Panc1 (cell line): ENCODE measurements around the gene ZZZ3. TPM values are rescaled to one million over a fixed set of nuclear protein-coding genes. Genes with fewer than 3 reads are reported as not detected.

ENCODE experiments used
- ATAC-seq: fragments of 200-7000 bp; cut with Tn5 transposase; 2 replicates; pipeline ENCODE4 v1.9.1; 2020; ENCODE audit warnings: mild to moderate bottlenecking, moderate library complexity
- BruUV-seq: library from RNA; stranded (reverse); fragments of 400-500 nt; replicated peaks from 2 replicates; lab custom pipeline; 2021; lab: Mats Ljungman, UMichigan
- CTCF ChIA-PET: fragments of 300-600 bp; sonication (Branson Sonifier 250); formaldehyde crosslinking; loops from one replicate; lab custom pipeline; 2022; ENCODE audit warnings: antibody characterized with exemption; lab: Charles Lee
- POLR2A ChIA-PET: fragments of 300-600 bp; sonication (Branson Sonifier 250); formaldehyde crosslinking; loops from one replicate; lab custom pipeline; 2022; ENCODE audit warnings: antibody characterized with exemption; lab: Charles Lee
- DNase-seq: peaks from one replicate; pipeline ENCODE4 v3.0.0-alpha.2; 2010; ENCODE audit warnings: low read depth, low spot score
- H3K27ac ChIP-seq: 2 replicates; pipeline ENCODE4 v1.5.1; 2011; ENCODE audit warnings: mild to moderate bottlenecking, low read length, inconsistent platforms
- H3K27me3 ChIP-seq: fragments of 200-500 bp; sonication (Bioruptor generic); 2 replicates; pipeline ENCODE4 v1.6.0; 2014; ENCODE audit warnings: low read length, inconsistent platforms; ENCODE audit not compliant: control insufficient read depth, insufficient read depth
- H3K36me3 ChIP-seq: fragments of 200-500 bp; sonication (Bioruptor generic); 2 replicates; pipeline ENCODE4 v1.5.1; 2014; ENCODE audit warnings: inconsistent platforms, mild to moderate bottlenecking, low read length, moderate library complexity; ENCODE audit not compliant: control insufficient read depth, insufficient read depth
- H3K4me1 ChIP-seq: 2 replicates; pipeline ENCODE4 v1.5.1; 2011; ENCODE audit warnings: inconsistent platforms, mild to moderate bottlenecking, low read length, moderate library complexity; ENCODE audit not compliant: control insufficient read depth, insufficient read depth
- H3K4me3 ChIP-seq, 2 experiments: 2 replicates each; pipeline ENCODE4 v1.5.1; 2011 to 2012; ENCODE audit warnings: low read depth in 2 of 2, low read length in 2 of 2, mild to moderate bottlenecking in 2 of 2, inconsistent platforms in 1 of 2, moderate library complexity in 1 of 2
- H3K9me3 ChIP-seq: fragments of 200-500 bp; sonication (Bioruptor generic); 2 replicates; pipeline ENCODE4 v1.5.1; 2014; ENCODE audit warnings: low read depth, mild to moderate bottlenecking, inconsistent platforms, low read length, moderate library complexity; ENCODE audit not compliant: control insufficient read depth, insufficient read depth
- CTCF ChIP-seq: fragments of 450-650 bp; IDR thresholded peaks from 2 replicates; pipeline ENCODE4 v1.5.1; 2017; ENCODE audit warnings: mild to moderate bottlenecking
- POLR2AphosphoS5 ChIP-seq: IDR thresholded peaks from 2 replicates; pipeline ENCODE4 v1.6.1; 2012; ENCODE audit warnings: mild to moderate bottlenecking, low read depth, low read length, moderate library complexity
- SIN3A ChIP-seq: IDR thresholded peaks from 2 replicates; pipeline ENCODE4 v1.6.1; 2012; ENCODE audit warnings: low read depth, mild to moderate bottlenecking, low read length, moderate library complexity, borderline replicate concordance; ENCODE audit not compliant: insufficient read depth
- TCF7L2 ChIP-seq: IDR thresholded peaks from 2 replicates; pipeline ENCODE4 v1.6.1; 2011; ENCODE audit warnings: mild to moderate bottlenecking, low read depth, low read length, inconsistent platforms
- in situ Hi-C: cut with HindIII; loops from 2 replicates; pipeline ENCODE4 v1.10.0; 2016; ENCODE audit warnings: low sequenced_read_pairs, low pct_unique_long_range_greater_than_20kb
- intact Hi-C: fragments of 100-400 bp; cut with micrococcal nuclease; formaldehyde crosslinking; loops from one replicate; pipeline ENCODE4 v1.10.0; 2022; ENCODE audit not compliant: unreplicated experiment
- total RNA-seq: library from RNA; stranded (reverse); gene quantifications from one replicate; pipeline ENCODE4 v1.2.1, GENCODE V29; 2021; ENCODE audit not compliant: unreplicated experiment
- TF ChIP-seq, protein P1 (sequence below), 2 experiments: IDR thresholded peaks; 2 replicates each; pipeline ENCODE4 v1.6.1; 2011 to 2012; ENCODE audit warnings: low read depth in 2 of 2, control low read depth in 1 of 2, low read length in 1 of 2, mild to moderate bottlenecking in 1 of 2, moderate library complexity in 1 of 2; ENCODE audit not compliant: insufficient read depth in 1 of 2

The ZZZ3 gene
- total RNA-seq, 1 experiment from 2014 or later, result 52.6 TPM

DNA sequence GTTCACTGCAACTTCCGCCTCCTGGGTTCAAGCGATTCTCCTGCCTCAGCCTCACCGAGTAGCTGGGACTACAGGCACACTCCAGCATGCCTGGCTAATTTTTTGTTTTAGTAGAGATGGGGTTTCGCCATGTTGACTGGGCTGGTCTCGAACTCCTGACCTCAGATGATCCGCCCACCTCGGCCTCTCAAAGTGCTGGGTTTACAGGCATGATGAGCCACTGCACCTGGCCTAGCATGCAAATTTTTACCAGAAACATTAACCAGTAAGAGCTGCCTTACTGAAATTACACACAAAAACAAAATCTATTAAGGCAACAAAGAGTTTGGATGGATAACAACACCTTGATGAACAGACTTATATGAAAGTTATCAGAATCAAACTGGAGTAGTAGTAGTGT is 12.1 kb downstream of the ZZZ3 start:
- Histone ChIP-seq H3K27ac (no peak overlapping the region), H3K36me3 (no peaks in the 10 kb centered on the region; the same call in 1 of the 2 replicates), H3K9me3 (no peaks in the 10 kb centered on the region), H3K4me1 (peaks cover 30% of the 10 kb centered on the region), H3K4me3 (no peak overlapping the region), H3K27me3 (no peaks in the 10 kb centered on the region)
- DNase-seq (no peak), ATAC-seq (no peak)
- in situ Hi-C loops, result no loop called here
- TF ChIP-seq CTCF (no peak), POLR2AphosphoS5 (no peak), TCF7L2 (no peak), SIN3A (no peak)
- TF ChIP-seq, protein P1, sequence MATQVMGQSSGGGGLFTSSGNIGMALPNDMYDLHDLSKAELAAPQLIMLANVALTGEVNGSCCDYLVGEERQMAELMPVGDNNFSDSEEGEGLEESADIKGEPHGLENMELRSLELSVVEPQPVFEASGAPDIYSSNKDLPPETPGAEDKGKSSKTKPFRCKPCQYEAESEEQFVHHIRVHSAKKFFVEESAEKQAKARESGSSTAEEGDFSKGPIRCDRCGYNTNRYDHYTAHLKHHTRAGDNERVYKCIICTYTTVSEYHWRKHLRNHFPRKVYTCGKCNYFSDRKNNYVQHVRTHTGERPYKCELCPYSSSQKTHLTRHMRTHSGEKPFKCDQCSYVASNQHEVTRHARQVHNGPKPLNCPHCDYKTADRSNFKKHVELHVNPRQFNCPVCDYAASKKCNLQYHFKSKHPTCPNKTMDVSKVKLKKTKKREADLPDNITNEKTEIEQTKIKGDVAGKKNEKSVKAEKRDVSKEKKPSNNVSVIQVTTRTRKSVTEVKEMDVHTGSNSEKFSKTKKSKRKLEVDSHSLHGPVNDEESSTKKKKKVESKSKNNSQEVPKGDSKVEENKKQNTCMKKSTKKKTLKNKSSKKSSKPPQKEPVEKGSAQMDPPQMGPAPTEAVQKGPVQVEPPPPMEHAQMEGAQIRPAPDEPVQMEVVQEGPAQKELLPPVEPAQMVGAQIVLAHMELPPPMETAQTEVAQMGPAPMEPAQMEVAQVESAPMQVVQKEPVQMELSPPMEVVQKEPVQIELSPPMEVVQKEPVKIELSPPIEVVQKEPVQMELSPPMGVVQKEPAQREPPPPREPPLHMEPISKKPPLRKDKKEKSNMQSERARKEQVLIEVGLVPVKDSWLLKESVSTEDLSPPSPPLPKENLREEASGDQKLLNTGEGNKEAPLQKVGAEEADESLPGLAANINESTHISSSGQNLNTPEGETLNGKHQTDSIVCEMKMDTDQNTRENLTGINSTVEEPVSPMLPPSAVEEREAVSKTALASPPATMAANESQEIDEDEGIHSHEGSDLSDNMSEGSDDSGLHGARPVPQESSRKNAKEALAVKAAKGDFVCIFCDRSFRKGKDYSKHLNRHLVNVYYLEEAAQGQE (IDR thresholded peaks at IDR 0.05; ENCODE audit: insufficient read depth in 1 of 2, low read depth in 2 of 2, low read length in 1 of 2), result no peak
- ChIA-PET POLR2A (no interaction called here), CTCF (interaction anchor here (0.6 kb wide), 1 partner anchor 39 kb away, joined by 4 read pairs; no protein-coding TSS in a partner anchor)
- intact Hi-C loops, result no loop called here
- BruUV-seq, result no TSS peak

DNA sequence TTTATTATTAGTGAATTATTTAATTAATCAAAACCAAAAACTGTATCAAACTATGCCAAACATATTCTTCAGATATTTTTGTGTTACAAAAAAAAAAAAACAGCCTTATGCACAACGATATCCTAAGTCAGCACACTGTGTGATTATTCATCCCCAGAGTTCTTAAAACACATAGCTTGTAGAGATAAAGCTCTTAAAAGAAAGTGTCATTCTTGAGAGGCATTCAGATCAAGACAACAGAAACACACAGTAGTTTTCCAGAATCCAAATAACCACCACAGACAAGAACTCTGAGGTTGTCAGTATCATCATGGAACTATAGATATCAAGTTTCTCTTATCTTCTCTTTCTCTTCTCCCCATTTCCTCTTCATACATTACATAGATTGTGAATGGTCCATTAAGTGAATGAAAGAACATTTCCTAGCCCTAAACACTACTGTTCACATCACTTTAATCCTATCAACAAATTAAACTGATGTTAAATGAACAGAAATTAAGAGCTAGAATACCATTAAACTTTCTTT is 13.5 kb downstream of the ZZZ3 start:
- Histone ChIP-seq H3K4me1 (peaks cover 26% of the 10 kb centered on the region), H3K9me3 (no peaks in the 10 kb centered on the region), H3K4me3 (no peak overlapping the region), H3K27me3 (no peaks in the 10 kb centered on the region), H3K27ac (no peak overlapping the region), H3K36me3 (no peaks in the 10 kb centered on the region)
- no peak for DNase-seq
- ChIA-PET POLR2A (interaction anchor here (0.7 kb wide), 1 partner anchor 30 kb away, joined by 6 read pairs; no protein-coding TSS in a partner anchor), CTCF (interaction anchor here (0.7 kb wide), 1 partner anchor 231 kb away, joined by 6 read pairs; no protein-coding TSS in a partner anchor)
- in situ Hi-C loops (no loop called here), intact Hi-C loops (no loop called here)
- no peak for ATAC-seq
- BruUV-seq, result no TSS peak
- no peak for TF ChIP-seq POLR2AphosphoS5
- TF ChIP-seq CTCF, result no peak
- TF ChIP-seq SIN3A, result no peak
- TF ChIP-seq TCF7L2, result no peak
- TF ChIP-seq, protein P1 (IDR thresholded peaks at IDR 0.05; ENCODE audit: insufficient read depth in 1 of 2, low read depth in 2 of 2, low read length in 1 of 2), result no peak
